Measurements from ENCODE around the gene HAPSTR1.

GRCh38 chr16:9114842-9115241 is 23.4 kb downstream of the HAPSTR1 start:
- no peak for TF ChIP-seq CTCF (IDR thresholded peaks at IDR 0.05)
- no peak for TF ChIP-seq POLR2A (IDR thresholded peaks at IDR 0.05)
